Occipital lobe (tissue), 2 donors: ENCODE data around the gene ADCY1. TPM values are rescaled to one million over a fixed set of nuclear protein-coding genes. Genes with fewer than 3 reads are reported as not detected.

Source experiments
- DNase-seq: peaks from one replicate; lab custom pipeline; 2025; lab: John Stamatoyannopoulos, UW
- total RNA-seq: library from RNA; depleted of rRNA; stranded (reverse); fragments of >200 nt; gene quantifications from one replicate; pipeline ENCODE4 v1.2.3, GENCODE V29; 2014

Gene ADCY1
- total RNA-seq, 1 donor from 2014 or later = 226 TPM

- DNase-seq = no peak
Observed at GRCh38 chr7:45593121-45593541, 19.0 kb downstream of the ADCY1 start.

- no peak for DNase-seq
Observed at GRCh38 chr7:45593877-45594276, 19.7 kb downstream of the ADCY1 start.

DNA sequence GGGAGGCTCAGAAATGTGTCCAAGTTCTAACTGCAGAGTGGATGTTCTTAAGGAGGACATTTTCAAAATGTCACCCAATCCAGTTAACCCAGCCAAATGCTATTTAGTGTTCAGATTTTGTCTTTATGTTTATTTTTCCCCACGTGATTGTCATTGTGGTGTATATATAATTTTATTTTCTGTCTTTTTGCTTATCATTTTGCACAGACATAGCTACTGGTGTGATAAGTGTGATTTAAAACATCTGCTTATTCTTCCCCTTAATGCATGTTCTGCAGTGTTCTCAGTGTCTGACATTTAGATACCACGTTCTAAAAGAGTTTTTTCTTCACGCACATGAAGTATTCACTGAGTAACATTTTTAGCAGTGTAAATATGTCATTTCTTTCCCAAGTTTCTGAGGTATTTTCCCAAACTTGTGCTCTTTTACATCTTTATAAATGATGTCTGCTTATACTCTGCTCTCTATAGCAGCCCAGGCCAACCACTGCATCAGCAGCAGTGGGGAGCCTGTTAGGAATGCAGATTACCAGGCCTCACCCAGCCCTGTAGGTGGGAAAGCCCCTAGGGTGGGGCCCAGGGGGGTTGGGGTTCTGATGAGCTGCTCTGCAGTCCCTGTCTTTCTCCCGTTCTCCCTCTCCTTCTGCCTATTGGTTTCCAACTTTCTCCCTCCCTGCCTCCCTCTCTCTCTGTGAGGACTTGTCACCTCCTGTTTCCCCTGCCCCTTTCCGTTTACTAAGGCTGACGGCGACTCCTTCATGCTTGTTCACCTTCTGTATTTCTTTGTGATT, 20.8 kb downstream of the ADCY1 start:
- DNase-seq = no peak

GRCh38 chr7:45595809-45596664, 21.9 kb downstream of the ADCY1 start:
- no peak for DNase-seq

- DNase-seq = no peak
Observed at GRCh38 chr7:45596665-45597095, 22.5 kb downstream of the ADCY1 start.

DNA sequence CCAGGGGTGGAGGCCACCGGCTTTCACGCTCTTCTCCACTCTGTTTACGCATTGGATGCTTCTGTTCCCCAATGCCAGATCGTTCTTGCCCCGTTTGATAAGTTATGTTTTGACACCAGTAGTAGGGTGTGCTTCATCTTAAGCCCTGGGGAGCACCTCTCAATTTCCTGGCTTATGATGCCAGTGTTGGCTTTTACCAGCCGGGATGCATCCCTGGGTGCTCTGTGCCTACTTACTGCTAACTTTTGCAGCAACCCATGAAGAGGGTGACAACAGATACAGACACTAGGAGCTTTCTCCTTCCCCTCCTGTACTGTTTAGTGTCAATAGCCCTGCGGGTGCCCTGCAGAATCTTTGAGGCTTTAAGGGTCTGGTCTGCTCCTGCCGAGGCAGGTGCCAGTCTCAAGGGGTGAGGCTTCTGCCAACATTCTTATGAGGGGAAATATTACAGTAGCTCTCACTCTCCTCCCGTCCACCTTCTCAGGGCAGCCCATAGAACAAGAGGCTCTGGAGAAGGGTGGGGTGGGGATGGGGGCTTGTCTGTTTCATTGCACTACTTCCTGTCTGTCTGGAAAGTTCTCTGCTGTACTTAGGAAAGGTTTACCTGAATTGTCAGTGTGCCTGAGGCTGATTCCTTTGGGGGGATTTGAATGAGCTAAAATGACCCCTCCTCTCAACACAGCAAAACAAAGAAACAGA, 23.3 kb downstream of the ADCY1 start:
- DNase-seq = no peak

DNA sequence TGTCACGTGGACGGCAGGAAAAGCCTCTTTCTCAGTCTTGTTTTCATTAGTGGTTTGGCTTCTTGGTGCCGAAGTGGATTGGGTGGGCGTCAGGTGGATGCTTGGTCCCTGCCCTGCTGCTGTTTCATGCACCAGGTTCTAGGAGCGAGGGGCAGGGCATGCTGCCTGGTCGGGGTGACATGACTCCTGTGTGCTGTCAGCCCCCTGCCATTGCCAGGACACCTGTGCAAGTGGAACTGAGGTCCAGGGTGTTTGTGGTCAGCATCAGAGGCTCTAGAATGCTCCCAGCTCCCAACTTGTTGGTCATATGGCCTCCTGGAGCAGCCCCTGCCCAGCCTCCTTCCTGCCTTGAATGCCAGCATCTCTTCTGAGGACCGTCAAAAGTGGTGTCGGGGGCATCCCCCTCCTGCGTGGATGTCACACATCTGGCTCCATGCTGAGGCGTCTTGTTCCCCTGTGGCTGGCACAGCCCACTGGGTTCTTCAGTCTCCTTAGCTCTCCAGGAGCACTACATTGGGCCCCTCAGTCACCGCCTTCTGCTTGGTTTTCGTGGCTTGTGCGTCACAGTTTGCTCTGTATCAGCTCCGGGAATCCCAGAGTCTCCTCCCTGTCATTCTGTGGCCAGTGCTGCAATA, 24.8 kb downstream of the ADCY1 start:
- DNase-seq = no peak

GRCh38 chr7:45599851-45600706, 25.9 kb downstream of the ADCY1 start:
- DNase-seq = no peak

DNA sequence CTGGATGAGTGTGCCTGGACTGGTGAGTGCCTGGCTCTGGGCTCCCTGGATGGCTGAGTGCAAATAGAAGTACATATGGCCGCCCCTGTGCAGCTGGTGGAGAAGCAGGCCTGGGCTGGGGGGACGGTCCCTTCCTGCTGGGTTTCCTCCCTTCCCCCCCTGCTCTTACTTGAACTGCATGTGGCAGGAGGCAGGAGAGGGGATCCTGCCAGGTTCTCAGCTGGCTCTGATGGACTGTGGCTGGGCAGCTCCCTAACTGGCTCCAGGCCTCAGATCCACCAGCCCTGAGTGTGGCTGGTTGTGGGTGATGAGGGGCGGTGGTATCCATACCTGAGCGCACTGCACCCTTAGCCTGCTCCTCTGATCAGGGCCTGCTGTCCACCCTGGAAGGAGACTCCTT, 26.9 kb downstream of the ADCY1 start:
- DNase-seq = no peak

DNA sequence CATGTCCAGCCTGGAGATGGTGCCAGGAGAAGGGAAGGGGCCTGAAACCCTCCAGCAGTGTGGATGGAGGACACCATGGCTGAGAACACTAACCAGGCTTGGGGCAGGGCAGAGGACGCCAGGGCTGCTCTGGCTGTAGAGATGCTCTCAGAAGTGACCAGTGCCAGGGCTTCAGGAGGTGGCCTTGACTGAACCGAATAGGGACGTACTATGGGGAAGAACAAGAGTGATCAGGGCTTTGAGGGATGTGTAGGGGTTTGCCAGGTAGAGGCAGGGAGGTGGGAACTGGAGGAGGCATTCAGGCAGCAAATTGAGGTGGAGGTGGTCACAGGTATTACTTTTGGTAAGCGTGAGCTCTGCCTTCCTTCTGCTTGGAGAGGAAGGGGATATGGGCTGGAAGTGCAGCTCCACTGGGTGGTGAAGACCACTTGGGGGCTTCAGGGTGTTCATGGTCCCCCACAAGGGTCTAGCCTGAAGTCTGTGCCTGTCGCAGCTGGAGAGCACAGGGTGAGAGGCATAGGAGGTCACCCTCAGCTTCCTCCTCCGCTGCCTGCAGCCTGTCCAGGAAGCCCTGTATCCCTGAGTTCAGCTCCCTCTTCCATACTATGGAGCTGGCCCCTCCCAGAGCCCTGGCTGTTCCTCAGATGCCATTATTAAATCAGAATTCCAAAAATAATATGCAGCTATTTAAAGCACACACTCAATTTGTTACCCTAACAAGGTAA, 27.8 kb downstream of the ADCY1 start:
- no peak for DNase-seq

GRCh38 chr7:45606050-45606449, 31.9 kb downstream of the ADCY1 start:
- no peak for DNase-seq

DNA sequence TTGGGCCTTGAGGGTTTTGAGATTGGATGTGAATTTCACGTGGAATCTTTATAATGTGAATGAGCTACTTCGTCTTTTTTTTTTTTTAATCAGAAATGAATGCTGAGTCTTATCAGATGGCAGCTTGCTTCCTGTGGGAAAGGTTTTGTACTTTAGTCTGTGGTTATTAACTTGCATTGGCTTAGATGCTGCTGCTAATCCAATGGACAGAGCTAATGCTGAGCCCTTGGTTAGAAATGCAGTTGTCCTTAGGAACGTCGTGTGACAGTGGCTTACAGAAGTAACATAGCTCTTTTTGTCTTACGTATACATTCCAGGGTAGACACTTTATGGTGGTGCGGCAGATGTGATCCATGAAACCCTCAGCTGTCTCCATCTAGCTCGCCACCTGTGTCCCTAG, 32.8 kb downstream of the ADCY1 start:
- DNase-seq = no peak

GRCh38 chr7:45609180-45609579, 35.0 kb downstream of the ADCY1 start:
- no peak for DNase-seq

GRCh38 chr7:45610019-45610418, 35.9 kb downstream of the ADCY1 start:
- DNase-seq = no peak

- no peak for DNase-seq
Observed at GRCh38 chr7:45610660-45611299, 36.6 kb downstream of the ADCY1 start.

- DNase-seq = no peak
Observed at GRCh38 chr7:45617166-45617565, 43.0 kb downstream of the ADCY1 start.

DNA sequence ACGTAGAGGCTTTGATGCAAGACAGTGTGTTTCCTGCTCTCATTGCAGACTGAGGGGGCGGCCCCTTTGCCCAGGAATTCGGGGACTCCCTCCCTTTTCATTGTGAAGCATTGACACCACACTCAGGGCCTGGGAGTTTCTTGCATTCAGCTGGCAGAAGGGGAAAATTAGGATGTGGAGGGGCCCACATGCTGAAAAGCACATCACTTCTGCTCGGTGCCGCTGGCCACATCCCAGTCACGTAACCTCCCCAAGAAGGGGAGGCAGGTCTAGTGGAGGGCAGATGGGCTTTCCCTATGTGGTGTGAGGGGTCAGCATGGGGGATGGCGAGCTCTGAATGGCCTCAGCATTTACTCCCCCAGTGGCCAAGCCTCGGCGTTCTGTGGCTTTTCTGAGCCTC, 47.9 kb downstream of the ADCY1 start:
- no peak for DNase-seq

DNA sequence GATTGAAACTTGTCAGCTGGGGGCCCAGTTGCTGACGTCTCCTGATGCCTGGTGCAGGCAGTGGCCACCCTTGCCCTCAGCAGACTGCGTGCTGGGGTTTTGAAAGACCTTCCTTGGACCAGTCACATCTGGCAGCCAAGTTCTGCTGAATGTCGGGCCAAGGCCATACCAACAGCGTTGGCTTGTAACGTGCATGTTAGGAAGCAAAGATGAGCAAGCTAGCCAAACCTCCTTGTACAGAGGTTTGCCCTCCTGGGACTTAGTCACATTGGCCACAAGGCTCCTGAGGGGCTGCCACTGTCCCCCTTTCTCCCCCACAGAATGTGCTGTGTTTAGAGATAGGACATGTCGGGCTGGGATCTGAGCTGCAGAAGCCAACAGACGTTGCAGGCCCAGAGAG, 49.0 kb downstream of the ADCY1 start:
- no peak for DNase-seq

- DNase-seq = no peak
Observed at GRCh38 chr7:45623740-45624391, 49.7 kb downstream of the ADCY1 start.
